Measurements from ENCODE around the gene UBE2D4.
"Not testable (repeated sequence)": the region's sequence is repeated elsewhere in the genome, so short reads cannot be mapped to it uniquely, and the experiment has no call there.

Gene UBE2D4

GRCh38 chr7:43891069-43891955, 34.9 kb upstream of the UBE2D4 start:
- in situ Hi-C loops (cut with HindIII; ENCODE audit: low pct_unique_long_range_greater_than_20kb, low sequenced_read_pairs): no loop called here
- no peak for TF ChIP-seq JUND (IDR thresholded peaks at IDR 0.05; ENCODE audit: low read depth)
- no peak for DNase-seq (ENCODE audit: low read depth in 1 of 2, low spot score in 1 of 2)

GRCh38 chr7:43895847-43896415, 30.3 kb upstream of the UBE2D4 start:
- DNase-seq (ENCODE audit: low read depth in 1 of 2, low spot score in 1 of 2): no peak
- in situ Hi-C loops (cut with HindIII; ENCODE audit: low pct_unique_long_range_greater_than_20kb, low sequenced_read_pairs): no loop called here
- no peak for TF ChIP-seq JUND (IDR thresholded peaks at IDR 0.05; ENCODE audit: low read depth)

GRCh38 chr7:43898571-43898970, 27.7 kb upstream of the UBE2D4 start:
- in situ Hi-C loops (cut with HindIII; ENCODE audit: low pct_unique_long_range_greater_than_20kb, low sequenced_read_pairs); DNase-seq (ENCODE audit: low read depth in 1 of 2, low spot score in 1 of 2): not testable (repeated sequence)

DNA sequence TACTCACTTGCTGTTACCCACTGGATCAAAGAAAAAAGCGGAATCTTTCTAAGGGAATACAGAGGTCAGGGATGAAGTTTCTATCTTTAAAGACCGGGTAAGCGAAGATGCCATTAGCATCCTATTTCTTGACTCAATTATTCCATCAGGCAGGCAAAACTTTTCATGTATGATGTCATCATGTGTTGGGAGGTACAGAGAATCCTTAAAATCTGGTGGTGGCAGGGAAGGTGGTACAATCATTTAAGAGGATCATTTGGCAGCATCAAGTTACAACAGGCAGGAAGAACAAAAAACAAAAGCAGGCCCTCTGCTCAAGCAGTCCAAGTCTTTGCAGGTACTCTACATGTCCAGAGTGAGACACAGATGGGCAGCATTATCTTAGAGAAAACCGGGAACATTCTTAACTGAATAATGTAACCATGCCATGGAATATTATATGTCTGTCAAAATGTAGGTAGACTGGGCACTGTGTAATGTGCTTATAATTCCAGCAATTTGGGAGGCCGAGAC, 23.6 kb upstream of the UBE2D4 start:
- in situ Hi-C loops (cut with HindIII; ENCODE audit: low pct_unique_long_range_greater_than_20kb, low sequenced_read_pairs): no loop called here
- TF ChIP-seq JUND (IDR thresholded peaks at IDR 0.05; ENCODE audit: low read depth): no peak
- no peak for DNase-seq (ENCODE audit: low read depth in 1 of 2, low spot score in 1 of 2)

- no peak for TF ChIP-seq JUND (IDR thresholded peaks at IDR 0.05; ENCODE audit: low read depth)
These were observed 21.6 kb upstream of the UBE2D4 start for GRCh38 chr7:43904533-43905208.

DNA sequence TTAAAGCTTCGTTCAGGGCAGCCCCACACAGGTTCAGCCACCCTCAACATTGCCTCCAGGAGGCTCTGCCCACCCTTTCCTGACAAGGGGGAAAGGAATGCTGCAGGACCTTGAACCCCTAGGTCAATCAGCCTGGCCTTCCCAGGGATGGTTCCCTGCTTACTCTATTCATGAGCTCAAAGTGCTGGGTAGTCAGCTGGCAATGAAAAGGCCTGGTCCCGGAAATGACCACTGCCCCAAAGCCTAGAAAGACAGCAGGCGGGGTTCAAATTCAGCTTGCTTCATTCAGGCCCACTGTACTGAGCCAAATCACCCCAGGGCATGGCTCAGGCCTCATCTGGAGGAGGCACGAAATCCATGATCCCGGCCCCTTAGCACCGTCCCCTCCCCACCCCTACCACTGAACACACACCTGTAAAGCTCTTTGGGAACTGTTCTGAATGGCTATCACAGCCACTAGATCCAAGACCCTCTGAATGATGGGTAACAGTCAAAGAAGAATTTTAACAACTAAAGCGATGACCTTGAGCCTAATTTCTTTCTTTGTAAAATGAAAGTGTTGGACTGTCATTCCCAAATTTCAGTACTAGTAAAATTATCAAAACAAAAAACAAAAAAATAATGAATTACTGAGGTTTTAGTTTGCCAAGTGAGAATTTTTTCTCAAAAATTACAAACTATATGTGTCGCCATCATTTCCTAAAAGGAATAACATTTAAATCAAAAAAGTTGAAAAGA, 20.9 kb upstream of the UBE2D4 start:
- peak; percentile 35 to 44 for DNase-seq (ENCODE audit: low read depth in 1 of 2, low spot score in 1 of 2)
- in situ Hi-C loops (cut with HindIII; ENCODE audit: low pct_unique_long_range_greater_than_20kb, low sequenced_read_pairs): no loop called here
- TF ChIP-seq JUND (IDR thresholded peaks at IDR 0.05; ENCODE audit: low read depth): no peak

More at GRCh38 chr7:43904533-43905208, 21.6 kb upstream of the UBE2D4 start:
- no peak for DNase-seq (ENCODE audit: low read depth in 1 of 2, low spot score in 1 of 2)
- in situ Hi-C loops (cut with HindIII; ENCODE audit: low pct_unique_long_range_greater_than_20kb, low sequenced_read_pairs): no loop called here

- DNase-seq (ENCODE audit: low read depth in 1 of 2, low spot score in 1 of 2): peak; percentile 51 to 60
- TF ChIP-seq JUND (IDR thresholded peaks at IDR 0.05; ENCODE audit: low read depth): no peak
- in situ Hi-C loops (cut with HindIII; ENCODE audit: low pct_unique_long_range_greater_than_20kb, low sequenced_read_pairs): no loop called here
These were observed 20.3 kb upstream of the UBE2D4 start for GRCh38 chr7:43905956-43906330.

DNA sequence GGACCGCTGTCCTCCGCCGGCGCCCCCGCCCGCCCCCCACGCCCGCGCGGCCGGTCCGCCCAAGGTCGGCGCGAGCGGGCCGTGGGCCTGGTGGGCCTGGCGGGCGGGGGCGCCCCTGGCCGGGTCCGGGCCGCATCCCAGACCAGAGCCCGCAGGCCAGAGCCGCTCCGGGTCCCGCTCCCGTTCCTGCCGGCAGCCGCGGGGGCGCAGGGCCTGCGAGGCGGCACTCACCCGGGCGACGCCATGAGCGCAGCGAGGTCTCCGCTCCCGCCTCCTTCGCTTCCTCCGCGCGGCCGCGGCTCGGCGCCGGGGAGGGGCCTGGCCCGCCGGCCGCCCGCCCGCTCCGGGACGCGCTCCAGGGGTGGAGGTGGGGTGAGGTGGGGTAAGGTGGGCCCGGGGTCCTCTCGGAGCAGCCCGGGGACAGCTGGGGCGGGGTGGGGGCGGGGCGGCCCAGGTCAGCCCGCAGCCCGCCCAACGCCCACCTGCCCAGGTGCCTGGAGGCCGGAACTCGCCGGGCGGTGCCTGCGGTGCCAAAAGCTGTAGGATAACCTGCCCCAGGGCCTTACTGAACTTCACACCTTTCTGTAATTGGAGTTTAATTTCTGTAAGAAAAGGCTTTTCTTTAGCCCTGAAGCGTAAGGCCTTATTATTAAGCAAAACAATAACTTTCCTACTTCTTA, 19.8 kb upstream of the UBE2D4 start, which contains the start of gene URGCP:
TSS of gene URGCP (minus strand) at position 266 of the 680 bp plus-strand sequence. CDS start at position 245, 21 bp downstream.
- TF ChIP-seq JUND (IDR thresholded peaks at IDR 0.05; ENCODE audit: low read depth): no peak
- in situ Hi-C loops (cut with HindIII; ENCODE audit: low pct_unique_long_range_greater_than_20kb, low sequenced_read_pairs): no loop called here

DNA sequence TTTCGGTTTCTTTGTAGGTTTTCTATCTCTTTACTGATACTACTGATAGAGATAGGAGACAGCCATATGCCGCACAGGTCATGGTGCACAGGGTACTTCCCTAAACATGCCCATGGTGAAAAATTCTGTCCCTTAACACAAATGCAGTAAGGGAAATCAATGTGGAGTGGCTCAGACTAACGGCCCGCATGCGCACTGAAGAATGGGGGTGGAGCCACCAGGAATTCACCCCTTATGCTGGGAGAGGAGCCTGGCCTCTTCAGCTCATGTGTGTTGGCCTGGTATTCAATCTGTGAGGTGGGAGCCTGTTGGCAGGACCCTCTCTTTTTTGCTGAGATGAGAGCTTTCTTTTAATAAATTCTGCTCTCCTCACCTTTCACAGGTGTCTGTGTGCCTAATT, 11.4 kb upstream of the UBE2D4 start:
- in situ Hi-C loops (cut with HindIII; ENCODE audit: low pct_unique_long_range_greater_than_20kb, low sequenced_read_pairs): no loop called here
- TF ChIP-seq JUND (IDR thresholded peaks at IDR 0.05; ENCODE audit: low read depth): no peak

More for the DNA sequence above, 19.8 kb upstream of the UBE2D4 start, which contains the start of gene URGCP:
- peak; percentile 61 to 89 for DNase-seq (ENCODE audit: low read depth in 1 of 2, low spot score in 1 of 2)

GRCh38 chr7:43915907-43916306, 10.3 kb upstream of the UBE2D4 start:
- in situ Hi-C loops (cut with HindIII; ENCODE audit: low pct_unique_long_range_greater_than_20kb, low sequenced_read_pairs): no loop called here
- TF ChIP-seq JUND (IDR thresholded peaks at IDR 0.05; ENCODE audit: low read depth): no peak

More for the DNA sequence above, 11.4 kb upstream of the UBE2D4 start:
- DNase-seq (ENCODE audit: low read depth in 1 of 2, low spot score in 1 of 2): no peak

GRCh38 chr7:43921423-43921822, 4.8 kb upstream of the UBE2D4 start:
- no peak for TF ChIP-seq JUND (IDR thresholded peaks at IDR 0.05; ENCODE audit: low read depth)
- no peak for DNase-seq (ENCODE audit: low read depth in 1 of 2, low spot score in 1 of 2)
- in situ Hi-C loops (cut with HindIII; ENCODE audit: low pct_unique_long_range_greater_than_20kb, low sequenced_read_pairs): no loop called here

More at GRCh38 chr7:43915907-43916306, 10.3 kb upstream of the UBE2D4 start:
- DNase-seq (ENCODE audit: low read depth in 1 of 2, low spot score in 1 of 2): no peak
